Cerebellar nuclear complex (tissue), 1 donor: ENCODE measurements around the gene CADM1.

ENCODE experiments used
- DNase-seq, 2 experiments: peaks; one replicate each; lab custom pipeline; 2025; lab: John Stamatoyannopoulos, UW

The CADM1 gene

DNA sequence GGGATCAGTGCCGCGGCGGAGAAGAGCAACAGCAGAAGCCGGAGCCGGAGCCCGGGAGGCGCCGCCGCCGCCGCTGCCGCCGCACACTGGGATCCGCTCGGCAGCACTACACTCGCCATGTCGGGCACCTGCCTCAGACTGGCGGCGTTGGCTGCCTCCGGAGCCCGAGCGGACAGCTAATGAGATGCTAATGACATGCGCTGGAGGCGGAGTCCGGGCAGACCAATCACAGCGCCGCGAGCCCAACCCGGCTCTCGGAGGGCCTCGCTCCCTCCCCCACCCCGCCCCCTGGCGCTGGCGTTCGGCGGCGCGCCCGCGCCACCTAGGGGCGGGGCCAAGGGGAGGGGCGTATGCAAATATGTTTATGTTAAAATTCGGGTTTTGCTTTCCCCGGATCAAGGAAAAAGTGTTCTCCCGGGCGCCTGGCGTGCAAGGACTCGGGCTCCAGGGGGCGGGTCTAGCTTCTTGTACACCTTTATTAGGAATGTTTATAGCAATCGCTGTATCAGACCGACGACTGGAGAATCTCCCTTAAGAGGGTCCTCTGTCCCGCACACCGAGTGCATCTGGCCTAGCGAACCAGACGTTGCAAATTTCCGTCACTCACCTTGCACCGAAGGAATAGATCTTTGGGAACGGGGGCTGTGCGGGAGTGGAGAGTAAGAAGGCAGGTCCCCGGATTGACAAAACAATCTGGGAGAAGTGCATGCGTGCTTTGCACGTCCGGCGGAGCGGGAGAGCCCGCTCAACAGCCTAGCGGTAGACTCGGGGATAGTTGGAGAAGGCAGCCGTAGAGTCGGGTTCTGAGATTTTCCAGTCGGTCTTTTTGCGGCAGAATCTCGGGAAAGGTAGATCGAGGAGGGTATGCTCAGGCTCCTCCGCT is at the start of gene CADM1:
TSS of gene CADM1 (minus strand) at position 140 of the 883 bp plus-strand sequence.
- DNase-seq = peak; percentile 95 to 97

DNA sequence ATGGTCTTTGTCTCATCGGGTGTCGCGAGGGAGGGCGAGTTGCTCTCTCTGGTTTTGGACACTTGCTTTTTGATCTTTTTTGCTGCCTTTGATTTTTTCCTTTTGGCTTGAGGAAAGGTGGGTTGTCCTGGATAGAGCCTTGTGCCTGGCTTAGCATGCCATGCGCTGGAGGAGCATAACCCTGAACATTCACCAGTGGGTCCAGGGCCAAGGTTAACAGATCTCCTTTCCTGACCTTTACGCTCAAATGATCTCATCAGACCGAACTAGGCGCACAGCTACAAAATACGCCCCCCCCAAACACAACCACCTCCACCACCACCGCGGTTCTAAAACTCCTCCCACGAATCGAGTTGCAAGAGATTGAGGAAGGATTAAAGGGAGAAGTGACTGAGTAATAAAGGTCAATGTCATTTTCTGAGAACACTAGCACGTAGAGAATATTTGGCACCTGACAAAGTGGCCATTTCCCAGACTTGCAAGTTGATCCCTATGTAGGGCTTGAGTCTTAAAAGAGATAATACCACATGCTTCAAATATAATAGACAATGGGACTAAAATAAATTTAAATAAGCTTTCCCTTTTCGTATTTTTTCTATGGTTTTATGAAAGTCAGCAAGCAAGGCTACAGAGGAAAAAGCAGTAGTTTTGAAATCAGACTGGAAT is 48.7 kb upstream of the CADM1 start:
- no peak for DNase-seq

DNA sequence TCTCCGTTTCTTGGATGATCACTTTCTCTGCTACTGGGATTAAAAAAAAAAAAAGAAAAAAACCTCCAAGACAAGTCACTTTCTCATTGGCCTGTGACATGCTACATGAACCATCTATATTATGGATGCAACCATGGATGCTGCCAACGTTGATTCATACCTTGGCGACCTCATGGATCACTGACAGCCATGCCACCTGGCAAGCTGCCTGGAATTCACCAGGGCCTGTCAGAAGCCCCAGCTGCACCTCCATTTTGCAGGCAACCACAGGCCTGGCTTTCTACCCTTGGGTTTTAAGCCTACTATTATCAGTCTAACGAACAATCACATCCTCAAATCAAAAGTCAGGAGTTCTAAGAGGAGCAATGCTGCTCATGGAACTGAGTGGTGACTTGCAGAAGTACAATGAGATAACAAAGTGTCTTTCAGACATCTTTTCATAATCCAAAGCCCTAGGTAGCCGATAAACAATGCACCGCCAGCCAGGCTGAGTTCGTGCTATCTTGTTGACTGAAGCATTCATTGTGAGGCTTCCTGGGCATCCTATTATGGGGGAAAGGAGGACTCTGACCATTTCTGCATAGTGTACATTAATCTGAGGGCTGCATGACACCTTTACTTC is 48.0 kb upstream of the CADM1 start:
- DNase-seq = no peak

DNA sequence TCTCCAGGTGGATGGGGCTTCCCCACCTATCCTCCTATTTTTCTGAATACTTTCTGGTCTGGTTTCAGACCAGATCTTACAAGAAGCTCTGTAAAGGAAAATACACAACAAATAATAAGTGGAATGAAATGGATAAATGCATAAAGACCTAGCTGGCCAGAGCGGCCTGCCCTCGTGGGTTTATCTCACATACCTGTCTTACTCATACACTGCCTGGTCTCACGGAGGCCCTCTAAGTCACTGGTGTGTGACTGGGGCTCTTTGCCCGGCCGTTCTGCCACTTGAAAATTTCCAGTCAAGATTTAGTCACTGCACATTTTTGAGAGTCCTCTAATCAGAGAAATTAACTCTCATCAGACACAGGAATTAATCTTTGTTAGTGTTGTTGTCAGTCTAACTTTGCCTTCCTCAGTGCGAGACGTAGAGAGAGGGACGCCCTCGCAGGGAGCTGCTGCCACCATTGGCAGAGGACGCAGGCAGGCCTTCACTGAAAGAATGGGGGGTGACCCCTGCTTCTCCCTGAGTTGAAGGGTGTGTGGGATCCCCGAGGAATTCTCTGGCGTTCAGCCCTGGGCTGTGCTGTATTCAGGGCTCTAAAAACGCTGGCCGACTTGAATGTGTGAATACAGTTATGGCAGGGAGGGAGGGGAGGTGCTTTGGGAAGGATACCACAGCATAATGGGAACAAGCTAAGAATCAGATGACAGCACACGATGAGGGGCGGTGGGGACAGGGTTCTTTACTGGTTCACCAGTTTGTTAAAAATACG is 46.3 kb upstream of the CADM1 start:
- DNase-seq = no peak

DNA sequence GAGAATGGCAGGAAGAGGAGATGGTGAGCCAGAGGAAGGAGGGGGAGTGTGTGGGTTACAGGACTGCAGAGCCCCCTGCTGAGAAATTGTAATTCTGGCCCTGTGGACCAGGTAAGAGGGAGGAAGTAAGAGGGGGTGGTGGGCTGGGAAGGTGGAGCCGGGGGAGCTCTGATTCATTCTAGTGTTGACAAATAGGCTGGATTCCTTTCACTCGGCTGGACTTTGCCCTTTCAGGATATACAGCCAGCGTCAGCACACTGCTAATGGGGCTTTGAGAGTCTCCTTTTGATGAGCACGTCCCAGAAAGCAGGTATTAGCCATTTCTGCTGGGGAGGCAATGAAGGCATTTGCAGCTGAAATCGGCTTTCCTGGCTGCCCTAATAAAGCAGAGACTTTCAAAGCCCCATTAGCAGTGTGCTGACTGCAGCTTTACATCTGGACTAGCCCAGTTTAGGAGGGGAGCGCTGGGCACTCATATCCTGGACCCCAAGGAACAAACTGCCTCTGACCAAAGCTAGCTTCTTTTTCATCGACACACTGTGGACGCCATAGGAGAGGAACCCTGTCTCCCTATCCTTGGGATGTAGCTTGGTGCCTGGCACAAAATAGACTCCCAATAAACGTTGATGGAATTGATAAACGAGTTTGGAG is 44.8 kb upstream of the CADM1 start:
- DNase-seq = no peak

DNA sequence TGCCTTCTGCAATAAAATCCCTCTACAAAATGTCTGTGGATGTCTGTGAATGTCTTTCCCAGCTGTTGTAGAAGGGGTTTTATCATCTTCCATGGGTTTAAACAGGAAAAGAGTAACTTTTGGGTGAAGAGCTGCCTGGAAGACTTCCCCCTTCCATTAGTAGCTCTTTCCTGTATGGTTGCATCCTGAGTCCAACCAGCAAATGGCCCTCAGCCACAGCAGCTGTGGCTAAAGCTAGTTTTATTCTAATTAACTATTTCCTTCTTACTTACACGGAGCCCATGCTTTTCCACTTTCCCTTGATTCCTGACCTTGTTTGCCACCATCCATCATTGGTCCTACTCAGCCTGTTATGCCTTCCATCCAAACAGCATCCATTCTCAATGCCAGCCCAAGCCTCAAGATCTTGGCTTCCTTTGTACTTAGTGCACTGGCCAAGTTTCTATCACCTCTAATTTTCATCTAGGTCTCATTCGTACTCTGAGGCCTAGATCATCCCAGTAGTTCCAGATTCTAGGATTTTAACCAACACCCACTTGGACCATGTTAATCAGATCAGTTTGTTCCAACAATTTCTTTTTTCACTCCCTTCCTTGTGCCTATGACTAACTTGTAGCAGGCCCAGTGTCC is 41.5 kb upstream of the CADM1 start:
- no peak for DNase-seq

DNA sequence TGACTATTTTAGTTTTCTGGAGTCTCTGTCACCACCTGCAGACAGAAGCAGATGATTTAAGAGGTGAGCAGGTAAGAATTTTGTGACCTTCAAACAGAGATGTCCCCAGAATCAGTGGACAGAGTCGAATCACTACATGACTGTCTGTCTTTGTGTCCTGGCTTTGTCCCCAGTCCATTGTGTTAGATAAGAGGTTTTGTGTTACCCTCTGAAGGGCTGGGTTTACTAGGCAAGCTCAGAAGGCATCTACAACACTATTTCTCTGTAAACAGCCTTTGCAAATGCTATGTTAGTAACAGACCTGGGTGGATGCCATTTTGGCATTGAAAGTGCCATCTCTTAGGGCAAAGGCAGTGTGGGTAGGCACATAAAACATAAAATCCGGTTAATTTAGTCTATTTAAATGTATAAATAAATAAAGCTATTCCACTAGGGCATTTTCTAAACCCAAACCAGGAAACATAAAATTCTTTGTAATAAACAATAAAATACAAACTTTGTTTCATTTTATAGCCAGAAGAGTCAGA is 40.3 kb upstream of the CADM1 start:
- DNase-seq = no peak

DNA sequence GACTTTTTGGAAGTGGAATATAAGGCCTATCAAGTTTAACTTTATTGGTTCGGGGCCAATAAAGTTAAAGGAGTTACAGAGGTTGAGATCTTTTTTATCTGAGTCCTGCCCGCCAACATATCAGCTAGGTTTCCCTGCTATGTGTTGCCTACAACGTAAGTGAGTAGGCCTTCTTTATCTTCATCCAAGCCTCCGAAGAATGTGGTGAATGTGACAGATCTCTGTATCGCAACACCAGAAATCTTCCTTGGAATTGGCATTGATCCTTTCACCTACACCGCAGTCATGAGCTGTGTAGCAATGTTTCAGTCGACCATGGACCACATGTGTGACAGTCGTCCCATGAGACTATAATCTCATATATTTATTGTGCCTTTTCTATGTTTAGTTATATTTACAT is 37.3 kb upstream of the CADM1 start:
- no peak for DNase-seq

DNA sequence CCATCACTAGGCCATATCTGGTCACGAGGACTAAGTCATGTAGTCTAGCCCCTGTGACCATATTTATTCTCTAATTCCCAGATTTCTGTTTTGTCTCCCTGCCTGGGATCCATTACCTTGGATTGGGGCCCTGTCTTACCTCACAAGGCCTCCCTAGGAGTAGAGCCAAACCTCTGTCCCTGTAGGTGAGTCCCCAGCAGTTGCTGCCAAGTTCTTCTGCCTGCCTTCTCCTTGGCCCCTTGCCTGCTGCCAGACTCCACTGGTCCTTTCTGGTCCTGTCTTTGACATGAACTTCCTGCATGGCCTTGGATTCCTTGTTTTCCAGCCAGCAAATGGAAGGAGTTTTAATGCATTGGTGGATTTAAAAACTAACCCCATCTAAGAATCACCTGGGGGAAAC is 35.6 kb upstream of the CADM1 start:
- no peak for DNase-seq

DNA sequence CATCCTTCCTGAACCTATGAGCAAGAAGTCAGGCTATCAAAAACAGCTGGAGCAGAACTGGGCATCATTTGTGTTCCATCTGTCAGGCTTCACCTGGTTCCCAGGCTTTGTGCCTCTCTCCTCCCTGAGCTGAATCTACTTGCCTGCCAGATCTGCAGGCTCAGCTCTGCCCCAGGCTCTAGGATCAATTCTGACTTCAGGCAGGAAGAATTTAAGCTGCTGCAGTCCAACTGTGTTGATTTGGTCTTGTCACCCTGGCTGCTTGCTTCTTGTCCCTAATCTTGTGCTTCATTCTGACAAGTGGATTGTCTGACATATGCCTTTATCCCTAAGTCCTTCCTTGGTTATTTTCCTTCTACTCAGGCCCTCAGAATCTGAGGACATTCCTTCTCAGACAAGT is 31.6 kb upstream of the CADM1 start:
- no peak for DNase-seq

DNA sequence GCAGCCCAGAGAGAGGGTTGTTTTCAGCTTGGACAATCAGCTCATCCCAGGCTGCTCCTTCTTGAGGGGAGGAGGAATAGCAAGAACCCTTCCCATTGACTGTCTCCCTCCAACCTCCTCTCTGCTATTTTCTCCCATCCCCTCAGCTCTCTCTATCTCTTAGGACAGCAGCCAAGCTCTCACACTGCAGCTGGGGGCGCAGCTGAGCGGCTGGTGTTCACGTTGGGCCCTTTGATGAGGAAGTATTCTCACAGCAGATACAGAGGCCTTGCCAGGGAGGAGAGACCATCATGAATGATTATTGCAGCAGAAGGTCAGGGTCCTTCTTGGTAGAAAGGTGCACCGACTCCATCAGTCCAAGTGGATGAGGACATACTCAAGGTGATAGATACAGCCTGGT is 26.5 kb upstream of the CADM1 start:
- no peak for DNase-seq

DNA sequence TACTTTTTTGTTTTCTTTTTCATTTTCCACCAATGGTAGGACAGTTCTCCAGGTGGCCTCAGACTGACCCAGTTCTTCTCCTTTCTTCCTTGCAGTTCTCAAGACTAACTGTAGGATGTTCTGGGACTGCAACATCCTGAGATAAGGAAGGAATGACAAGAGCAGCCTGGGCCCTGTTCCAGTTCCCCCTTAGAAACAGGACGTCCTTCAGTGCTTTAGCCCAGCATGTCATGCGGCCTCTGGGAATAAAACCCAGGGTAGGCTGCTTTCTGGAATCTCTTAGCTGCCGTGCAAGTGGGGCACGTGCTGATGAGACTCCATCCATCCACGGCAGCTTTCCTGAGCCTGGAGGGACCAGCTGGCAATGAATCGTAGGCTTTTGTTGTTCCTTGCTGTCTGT is 24.0 kb upstream of the CADM1 start:
- DNase-seq = no peak

DNA sequence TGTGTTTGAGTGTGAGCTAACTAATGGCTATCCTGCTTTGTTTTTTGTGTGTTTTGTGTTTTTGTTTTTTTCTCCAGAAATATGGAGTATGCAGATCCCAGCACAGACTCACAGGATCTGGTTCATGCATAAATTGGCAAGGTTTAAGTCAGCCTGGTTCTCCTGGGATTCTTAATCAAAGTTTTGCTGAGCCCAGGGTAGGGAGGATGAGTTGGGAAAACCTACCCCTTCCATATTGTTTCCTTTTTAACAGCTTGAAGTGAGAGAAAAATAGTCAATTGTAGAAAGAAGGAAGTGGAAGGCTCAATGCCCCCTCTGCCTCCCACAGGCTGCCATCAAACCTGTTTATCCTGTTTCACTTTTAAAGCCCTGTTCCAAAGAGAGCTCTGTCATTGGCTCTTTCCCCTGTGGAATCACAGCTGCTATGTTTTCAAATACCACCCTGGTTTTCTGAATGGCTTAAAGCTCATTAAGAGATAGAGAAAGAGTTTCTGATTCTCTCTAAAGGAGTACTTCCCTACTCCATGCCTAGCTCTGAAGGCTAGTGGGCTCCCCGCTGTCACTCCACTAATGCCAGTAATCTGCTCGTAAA is 23.4 kb upstream of the CADM1 start:
- DNase-seq = no peak

DNA sequence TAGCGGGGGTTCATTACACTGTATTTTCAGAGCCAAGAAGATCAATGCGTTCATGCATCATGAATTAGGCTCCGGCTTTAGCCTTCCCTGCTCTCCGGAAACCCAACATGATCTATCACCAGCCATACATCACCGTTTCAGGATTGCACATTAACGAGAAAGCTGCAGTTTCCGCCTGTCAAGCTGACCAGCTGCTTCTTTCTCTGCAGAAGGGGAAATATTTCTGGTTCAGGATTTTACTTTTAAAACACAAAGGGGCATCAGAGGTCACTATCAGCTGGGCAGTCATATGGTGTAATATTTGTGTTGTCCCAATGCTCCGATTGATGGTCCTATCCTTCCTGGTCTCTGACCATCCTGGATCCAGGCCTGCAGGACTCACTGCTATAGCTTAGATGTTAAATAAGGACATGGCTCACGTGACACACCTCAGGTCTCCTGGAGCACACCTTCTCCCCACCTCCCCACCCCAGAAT is 21.4 kb upstream of the CADM1 start:
- no peak for DNase-seq

DNA sequence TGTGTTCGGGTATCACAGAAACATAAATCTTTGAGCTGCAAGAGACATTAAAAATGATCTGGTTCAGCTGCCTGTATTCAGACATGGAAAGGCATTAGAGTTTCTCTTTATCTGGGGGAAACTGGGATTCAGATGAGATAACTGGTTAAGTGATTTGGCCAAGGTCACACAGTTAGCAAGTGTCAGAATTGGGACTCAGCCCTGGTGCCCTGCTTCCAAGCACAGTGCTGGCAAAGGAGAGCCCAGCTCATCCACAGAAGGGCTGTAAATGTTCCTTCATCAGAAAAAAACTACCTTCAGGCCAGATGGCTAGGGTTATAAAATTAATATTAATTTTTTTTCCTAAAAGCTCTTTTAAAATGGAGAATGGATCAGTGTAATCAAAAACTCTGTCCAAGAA is 20.4 kb upstream of the CADM1 start:
- no peak for DNase-seq

DNA sequence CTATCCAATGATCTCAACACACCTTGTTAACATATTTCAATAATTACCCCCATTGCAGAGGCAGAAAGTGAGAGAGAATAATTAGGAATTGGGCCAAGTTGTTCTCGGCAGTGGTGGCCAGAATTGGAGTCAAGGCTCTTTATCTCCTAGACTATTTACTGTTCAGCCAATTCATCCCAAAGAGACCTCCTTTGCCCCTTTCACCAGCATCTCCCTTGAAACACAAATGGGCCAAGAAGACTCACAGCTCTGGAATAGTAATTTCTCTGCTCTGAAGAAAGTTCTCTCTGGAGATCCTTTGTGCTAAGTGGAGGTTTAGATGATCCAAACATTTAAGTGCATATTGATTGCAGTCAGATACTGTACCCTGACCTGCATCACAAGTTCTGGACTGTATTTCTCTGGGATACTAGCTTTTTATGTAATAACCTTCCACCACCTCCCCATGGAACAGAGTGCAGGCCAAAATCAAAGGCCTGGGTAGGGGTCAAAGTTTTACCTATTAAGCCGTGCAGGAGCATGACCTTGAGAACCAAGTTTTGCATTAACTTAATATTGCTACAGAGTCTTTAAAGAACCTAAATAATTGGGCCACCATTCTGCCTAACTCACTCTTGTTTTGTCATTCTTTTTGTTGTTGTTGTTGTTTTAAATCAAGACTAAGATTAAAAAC is 19.6 kb upstream of the CADM1 start:
- DNase-seq = no peak

DNA sequence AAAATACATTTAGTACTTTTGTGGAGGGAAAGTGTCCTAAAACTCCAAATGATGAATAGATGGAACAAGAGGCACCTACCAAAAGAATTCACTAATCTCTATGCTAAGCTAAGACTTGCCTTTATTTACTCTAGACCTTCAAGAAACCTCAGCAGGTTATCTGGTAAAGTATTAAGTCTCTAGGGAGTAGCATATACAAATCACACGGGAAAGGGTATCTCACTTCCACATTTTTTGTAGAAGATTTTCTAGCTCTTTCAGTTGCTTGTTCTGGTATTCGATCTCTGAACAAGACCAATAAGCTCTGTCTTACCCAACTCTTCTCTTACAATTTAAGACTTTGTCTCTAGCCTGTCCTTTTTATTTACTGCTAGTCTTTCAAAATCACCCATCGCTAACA is 18.1 kb upstream of the CADM1 start:
- DNase-seq = no peak

DNA sequence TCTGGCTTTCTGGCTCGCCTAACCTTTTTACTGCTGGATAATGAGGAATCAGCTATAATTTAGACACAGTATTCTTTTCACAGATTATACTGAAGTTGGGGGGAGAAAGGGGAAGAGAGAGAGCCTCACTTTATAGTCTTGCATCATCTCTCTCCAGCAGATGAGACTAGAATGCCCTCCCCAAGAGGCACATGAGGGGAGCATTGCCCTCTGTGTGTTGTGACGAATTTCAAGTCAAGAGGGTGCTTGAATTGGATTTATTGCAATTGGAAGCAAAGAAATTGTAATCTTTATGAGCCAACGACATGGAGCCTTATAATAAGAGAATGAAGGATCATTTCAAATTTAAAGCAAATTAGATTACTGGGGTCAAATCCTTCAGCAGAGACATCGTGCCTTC is 17.6 kb upstream of the CADM1 start:
- DNase-seq = no peak

DNA sequence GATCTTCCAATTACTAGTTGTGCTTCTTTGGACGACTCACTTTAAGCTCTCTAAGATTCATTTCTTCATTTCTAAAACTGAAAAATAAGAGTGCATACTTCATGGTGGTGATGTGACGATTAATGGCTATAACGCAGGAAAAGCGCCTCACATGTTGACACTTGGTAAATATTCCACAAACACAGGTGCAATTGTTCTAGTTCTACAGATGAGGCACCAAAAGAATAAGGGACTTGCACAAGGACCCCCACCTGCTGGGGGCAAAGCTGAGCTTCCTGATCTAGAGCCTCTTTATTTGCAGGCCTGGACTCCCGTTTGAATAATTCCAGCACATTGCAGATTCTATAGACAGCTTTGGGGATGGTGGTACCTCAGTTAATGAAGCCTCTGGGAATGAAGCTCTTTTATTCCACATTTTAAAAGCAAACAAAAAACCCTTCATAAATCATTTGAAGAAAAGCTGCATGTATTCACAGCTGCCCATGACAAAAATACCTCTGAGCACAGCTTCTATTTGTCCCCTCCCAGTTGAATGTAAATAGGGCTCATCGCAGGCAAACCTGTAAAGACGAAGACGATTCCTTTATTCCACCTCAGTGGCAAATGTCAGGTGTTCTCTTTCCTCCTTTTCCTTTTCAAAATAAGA is 14.9 kb upstream of the CADM1 start:
- DNase-seq = no peak
